DMS79 treated with DMSO at 0.1 percent for 48 hours (cell line): ENCODE measurements around the gene C1GALT1.
"Not testable (repeated sequence)": the region's sequence is repeated elsewhere in the genome, so short reads cannot be mapped to it uniquely, and the experiment has no call there.

Experiments used
- DNase-seq: peaks from one replicate; lab custom pipeline; 2025; lab: John Stamatoyannopoulos, UW

The C1GALT1 gene

DNA sequence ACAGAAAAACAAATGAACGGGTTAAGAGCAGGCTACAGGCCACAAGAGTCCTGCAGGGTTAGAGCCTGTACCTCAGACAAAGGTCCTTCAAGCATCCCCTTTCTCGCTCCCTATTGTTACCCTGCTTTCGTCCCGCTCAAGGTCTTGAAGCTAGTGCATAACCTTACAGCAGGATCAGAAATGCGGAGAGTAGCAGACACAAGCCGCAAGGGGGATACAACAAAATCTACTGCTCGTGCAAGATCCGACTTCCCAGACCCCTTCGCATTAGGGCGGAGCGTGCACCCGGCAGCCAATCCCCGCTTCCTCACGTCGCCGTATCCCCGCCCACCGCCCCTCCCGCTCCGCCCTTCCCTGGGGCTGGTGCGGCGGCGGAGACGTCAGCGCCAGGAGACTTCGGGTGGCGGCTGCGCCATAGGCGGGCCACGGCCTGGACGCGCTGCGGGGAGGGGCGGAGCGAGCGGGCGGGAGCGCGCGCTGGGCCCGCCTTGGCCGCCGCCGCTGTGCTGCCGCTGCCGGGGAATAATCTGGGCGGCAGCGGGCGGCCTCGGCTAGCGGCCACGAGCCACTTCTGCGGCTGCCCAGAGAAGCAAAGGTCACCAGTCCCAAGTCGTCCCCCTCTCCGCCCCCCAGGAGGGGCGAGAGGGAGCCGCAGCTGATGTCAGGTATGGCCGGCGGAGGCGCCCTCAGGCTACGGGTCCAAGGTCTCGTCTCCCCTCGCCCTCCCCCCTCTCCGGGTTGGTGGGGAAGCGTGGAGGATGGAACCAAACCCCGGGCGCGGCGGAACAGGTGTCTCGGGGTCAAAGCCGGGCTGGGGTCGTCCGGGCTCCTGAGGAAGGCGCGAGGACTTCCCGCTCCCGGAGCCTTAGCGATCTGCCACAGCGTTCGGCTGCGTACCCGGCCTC lies at the start of gene C1GALT1:
C1GALT1 (plus strand) TSS at position 389 of the 905 bp plus-strand sequence. CDS start 51,776 bp downstream, outside the sequence.
- DNase-seq: peak; percentile 96

DNA sequence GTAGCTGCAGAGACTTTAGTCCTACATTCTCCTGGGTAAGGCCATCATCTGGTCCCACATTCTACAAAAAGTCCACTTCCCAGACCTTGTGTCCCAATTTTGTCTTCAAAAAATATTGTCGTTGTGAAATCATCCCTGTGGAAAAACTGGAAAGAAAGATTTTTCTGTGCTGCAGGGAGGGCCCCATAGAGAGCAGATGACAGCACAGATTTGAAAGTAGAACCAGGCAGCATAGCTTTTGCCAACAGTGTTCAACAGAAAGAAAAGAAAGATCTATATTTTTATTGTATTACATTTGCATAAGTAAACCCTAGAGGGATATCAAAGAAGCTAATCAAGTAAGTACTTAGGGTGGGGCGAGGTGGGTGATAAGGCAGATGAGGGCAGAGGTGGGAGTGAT lies 48.3 kb upstream of the C1GALT1 start:
- DNase-seq: no peak

DNA sequence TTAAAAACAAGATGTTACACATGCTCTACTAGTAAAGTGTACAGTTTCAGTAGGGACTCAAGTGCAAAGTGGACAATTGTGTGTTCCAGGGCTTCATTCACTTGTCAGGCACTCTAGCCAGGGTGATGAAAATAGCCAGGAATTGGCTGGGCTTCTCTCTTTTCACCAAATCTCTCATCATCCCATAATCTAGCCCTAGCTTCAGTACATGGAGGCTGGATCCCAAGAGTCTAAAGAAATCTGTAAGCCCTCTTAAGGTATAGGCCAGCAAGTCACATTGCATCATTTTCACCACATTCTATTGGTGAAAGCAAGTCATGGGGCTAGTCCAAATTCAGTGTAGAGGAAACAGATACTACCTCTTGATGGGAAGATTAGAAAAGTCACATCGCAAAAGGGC lies 47.3 kb upstream of the C1GALT1 start:
- DNase-seq: no peak

DNA sequence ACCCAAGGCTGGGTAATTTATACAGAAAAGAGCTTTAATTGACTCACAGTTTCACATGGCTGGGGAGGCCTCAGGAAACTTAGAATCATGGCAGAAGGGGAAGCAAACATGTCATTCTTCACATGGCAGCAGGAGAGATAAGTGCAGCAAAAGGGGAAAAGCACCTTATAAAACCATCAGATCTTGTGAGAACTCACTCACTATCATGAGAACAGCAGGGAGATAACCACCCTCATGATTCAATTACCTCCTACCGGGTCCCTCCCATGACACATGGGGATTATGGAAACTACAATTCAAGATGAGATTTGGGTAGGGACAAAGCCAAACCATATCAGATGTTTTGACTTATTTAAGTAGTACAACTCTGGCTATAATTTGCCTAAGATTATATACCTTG lies 46.4 kb upstream of the C1GALT1 start:
- not testable (repeated sequence) for DNase-seq

DNA sequence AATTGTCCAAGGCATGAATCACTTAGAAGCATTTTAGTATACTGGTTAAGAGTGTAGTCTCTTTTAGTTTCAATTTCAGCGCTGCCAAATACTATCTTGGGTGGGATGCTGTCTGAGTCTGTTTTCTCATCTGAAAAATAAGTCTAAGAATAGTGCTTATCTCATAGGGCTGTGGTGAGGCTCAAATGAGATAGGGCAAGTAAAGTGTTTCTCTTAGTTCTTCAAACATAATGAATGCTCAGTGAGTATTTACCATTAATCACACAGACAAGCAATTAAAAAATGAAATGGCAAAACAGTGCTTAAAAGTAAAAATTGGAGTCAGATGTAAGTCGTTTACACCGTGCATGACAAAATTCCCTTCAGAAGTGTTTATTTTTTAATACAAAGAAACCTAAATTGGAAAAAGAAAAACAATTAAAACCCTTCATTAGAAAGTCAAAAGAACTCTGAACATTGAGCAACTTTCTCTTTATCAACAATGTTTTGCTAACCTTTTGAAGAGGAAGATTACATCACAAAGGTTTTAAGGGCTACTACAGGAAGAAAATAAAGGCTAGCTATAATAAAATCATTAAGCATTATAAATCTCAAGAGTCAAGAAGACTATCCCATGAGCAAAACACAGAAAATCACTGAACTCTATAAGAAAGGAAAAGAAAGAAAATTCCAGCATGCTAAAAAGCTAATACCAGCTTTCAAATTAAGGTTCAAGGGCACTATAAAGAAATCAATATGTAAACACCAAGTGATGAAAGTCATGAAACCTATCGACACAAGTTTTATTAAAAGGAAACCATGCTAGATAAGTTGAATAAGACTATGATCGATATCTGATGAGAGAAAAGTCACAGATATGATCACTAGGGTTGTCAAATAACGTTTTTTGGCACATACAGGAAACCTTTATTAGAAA lies 45.6 kb upstream of the C1GALT1 start:
- DNase-seq: peak; percentile 62

DNA sequence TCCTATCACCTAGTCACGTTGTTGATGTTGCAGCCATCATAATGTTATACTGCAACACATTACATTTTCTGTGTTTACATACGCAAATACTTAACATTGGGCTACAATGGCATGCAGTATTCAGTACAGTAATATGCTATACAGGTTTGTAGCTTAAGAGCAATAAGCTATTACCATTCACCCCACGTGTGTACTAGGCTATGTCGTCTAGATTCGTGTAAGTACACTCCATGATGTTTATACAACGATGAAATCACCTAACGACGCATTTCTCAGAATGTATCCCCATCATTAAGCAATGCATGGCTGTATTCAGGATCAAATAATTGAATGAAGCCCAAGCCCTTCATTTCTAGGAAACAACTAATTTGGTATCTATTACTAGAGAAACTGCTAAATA lies 43.4 kb upstream of the C1GALT1 start:
- no peak for DNase-seq

DNA sequence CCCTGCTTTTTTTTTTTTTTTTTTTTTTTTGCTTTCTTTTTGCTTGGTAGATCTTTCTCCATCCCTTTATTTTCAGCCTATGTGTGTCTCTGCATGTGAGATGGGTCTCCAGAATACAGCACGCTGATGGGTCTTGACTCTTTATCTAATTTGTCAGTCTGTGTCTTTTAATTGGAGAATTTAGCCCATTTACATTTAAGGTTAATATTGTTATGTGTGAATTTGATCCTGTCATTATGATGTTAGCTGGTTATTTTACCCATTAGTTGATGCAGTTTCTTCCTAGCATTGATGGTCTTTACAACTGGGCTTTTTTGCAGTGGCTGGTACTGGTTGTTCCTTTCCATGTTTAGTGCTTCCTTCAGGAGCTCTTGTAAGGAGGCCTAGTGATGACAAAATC lies 38.9 kb upstream of the C1GALT1 start:
- not testable (repeated sequence) for DNase-seq

DNA sequence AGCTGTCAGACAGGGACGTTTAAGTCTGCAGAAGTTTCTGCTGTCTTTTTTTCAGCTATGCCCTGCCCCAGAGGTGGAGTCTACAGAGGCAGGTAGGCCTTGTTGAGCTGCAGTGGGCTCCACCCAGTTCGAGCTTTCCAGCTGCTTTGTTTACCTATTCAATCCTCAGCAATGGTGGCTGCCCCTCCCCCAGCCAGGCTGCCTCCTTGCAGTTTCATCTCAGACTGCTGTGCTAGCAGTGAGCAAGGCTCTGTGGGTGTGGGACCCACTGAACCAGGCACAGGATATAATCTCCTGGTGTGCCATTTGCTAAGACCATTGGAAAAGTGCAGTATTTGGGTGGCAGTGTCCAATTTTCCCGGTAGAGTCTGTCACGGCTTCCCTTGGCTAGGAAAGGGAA lies 37.2 kb upstream of the C1GALT1 start:
- not testable (repeated sequence) for DNase-seq

DNA sequence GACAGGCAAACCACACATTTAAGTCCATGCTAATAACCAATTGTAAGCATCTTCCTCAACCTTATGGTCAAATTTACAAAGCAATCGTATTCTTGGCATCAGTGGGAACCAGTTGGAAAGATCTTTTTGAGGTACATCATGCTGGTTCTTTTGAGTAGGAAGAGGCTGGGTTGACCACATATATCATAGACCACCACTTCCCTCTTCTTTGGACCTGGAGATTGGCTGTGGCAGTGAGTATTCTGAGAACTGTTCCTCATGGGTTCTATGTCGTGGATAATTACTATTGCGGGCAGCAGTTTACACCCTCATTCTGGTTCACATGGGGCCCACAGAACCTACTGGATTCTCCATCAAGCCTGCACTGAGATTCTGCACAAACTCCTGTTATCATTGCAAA lies 35.5 kb upstream of the C1GALT1 start:
- DNase-seq: no peak

DNA sequence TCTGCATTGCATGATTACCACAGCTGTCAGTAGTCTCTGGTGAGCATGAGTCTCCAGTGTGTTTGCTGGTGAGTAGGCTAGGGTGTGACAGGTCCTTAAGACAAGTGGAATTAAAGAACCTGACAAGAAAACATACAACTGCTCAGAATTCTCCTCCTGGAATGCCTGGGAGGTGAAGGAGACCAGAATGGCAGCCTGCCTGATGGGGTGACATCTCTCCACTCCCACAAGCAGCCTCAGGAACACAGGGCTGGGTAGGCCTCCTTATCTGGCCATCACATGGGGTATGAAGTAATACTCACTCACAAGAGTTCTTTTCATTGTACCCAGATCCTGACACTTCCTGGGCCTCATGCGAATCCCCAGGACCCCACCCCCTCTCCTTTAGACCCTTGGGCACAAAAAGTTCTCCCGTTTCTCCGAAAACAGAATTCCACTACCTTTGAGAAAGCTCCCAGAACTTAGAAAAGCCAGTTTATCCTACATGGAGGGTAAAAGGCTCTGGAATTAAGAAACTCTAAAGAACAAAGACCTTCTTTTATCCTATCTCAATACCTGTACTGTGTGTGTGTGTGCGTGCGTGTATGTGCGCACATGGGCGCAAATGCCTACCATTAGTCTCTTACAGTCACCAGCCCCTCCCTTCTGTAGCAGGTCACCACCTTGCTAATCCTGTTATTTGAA lies 33.4 kb upstream of the C1GALT1 start:
- no peak for DNase-seq

DNA sequence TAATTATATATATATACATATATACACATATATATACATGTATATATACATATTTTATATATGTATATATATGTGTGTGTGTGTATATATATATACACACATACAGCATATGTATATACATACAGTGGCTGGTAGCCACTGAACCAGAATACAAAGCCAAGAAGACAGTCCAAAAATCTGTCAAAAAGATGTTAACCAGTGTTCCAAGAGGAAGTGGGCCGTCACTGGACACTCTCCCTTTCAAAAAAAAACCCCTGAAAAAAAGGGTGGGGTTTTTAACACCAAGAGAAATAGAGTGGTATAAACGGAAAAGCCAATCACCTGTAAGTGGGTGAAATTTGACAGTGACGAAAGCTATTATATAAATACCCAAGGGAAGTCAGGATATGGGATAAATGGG lies 31.1 kb upstream of the C1GALT1 start:
- DNase-seq: no peak

DNA sequence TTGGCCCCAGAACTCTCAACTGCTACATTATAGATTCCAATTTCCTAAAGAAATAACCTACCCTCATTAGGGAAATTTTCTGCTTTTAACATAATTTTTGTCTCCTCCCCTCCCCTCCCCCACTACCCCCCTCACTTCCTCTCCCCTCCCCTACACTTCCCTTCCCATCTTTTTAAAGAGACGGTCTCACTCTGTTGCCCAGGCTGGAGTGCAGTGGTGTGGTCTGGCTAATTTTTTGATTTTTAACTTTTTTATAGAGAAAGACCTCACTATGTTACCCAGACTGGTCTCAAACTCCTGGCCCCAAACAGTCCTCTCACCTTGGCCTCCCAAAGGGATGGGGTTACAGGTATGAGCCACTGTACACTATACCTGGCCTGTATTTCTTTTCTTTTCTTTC lies 30.5 kb upstream of the C1GALT1 start:
- no peak for DNase-seq

DNA sequence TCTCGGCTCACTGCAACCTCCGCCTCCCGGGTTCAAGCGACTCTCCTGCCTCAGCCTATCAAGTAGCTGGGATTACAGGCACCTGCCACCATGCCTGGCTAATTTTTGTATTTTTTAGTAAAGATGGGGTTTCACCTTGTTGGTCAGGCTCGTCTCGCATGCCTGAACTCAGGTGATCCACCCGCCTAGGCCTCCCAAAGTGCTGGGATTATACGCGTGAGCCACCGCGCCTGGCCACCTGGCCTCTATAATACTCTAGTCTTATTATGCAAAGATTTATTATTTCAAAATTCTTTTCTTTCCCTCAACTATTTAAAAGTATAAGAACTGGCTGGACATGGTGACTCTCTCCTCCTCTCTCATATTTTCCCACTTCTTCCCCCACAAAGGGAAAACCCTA lies 30.0 kb upstream of the C1GALT1 start:
- no peak for DNase-seq

DNA sequence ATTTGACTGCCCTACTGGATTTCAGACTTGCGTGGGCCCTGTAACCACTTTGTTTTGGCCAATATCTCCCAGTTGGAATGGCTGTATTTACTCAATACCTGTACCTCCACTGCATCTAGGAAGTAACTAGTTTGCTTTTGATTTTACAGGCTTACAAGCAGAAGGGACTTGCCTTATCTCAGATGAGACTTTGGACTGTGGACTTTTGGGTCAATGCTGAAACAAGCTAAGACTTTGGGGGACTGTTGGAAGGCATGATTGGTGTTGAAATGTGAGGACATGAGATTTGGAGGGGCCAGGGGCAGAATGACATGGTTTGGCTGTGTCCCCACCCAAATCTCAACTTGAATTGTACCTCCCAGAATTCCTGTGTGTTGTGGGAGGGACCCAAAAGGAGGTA lies 28.0 kb upstream of the C1GALT1 start:
- not testable (repeated sequence) for DNase-seq

DNA sequence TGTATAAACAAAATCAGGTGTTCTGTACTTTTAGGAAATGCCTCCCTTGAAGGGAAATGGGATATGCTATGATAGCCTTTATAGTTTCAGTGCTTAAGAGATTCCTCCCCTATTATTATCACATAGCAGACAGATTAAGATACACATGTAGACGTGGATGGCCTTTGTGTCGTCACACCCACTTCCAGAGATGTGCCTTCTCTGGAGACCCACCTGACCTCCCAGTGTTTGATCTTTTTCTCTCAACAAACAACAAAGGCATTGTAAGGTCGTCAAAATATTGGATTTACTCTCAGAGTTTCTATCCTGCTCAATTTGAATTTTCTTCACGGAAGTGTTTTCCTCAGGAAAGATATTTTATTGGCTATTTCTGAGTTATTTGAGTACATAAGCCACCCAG lies 25.7 kb upstream of the C1GALT1 start:
- DNase-seq: no peak

DNA sequence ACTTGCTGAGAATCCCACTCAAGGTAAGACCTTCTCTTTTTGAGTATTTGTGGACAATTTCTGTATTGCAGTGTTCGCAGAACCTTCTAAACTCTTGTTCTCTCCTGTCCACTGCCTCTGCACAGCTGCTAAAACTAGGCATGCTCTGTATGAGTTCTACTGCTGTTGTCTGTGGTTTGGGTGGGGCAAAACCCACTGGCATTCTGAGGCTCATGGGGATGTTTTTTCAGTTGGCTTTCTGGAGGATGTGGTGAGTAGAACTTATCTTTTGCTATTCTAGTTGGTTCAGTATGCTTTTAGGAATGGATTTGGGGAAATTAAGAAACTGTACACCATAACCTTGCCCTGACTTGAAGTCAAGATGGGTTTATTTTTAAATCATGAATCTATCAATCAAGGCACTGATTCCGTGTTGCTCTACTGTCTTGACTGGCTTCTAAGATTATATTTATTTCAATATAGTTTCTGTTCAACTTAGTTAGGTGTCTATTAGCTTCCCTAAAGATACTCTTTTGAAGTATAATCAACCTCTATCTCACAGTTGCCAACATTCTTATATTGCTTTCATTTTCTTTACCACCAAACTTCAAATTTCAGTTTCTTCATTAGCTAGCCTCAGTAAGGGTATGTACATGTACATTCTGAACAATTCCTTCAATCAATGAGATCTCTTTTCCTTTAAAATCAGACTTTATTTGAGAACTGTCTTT lies 25.0 kb upstream of the C1GALT1 start:
- DNase-seq: no peak

DNA sequence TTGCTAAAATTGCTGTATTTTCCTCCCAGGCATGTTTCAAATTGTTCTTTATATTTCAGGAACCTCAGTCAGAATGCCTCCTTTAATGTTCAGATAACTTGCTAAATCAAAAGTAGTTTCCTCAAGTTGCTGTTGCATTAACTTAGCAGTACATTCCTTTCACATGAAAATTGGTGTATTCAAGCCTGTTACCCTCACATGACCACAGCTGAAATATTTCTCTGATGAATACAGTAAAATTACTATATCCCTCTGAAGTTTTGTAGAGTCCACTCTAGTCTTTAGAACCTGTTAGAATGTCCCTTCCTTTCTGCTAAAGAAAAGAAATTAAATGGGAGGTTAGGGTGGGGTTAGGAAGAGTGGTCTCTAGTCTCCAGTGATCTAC lies 24.5 kb upstream of the C1GALT1 start:
- no peak for DNase-seq

DNA sequence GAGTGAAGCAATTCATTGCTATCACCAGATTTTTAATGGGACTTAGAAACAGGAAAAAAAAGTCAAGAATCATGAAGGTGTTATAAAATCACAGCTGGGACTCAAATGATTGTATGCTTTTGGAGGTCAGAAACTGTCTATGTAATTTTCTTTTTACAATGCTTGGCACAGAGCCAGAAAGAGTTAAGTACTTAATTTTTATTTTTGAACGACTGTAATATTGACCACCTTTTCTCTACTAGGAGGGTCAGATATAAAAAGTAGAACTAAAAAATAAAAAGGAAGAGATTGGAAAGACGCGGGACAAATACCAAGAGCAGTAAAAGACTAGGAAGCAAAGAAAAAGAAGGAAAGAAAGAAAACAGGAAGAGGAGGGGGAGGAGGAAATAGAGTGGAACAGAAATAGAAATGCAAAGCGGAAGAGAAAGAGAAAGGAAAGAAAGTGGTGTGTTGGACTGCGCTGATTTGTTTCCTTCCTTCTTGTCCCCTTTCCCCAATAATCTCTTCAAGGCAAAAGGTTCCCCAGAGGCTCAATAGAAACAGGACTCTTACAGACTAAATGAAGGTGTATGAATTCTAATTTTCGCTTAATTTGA lies 23.2 kb upstream of the C1GALT1 start:
- DNase-seq: no peak

DNA sequence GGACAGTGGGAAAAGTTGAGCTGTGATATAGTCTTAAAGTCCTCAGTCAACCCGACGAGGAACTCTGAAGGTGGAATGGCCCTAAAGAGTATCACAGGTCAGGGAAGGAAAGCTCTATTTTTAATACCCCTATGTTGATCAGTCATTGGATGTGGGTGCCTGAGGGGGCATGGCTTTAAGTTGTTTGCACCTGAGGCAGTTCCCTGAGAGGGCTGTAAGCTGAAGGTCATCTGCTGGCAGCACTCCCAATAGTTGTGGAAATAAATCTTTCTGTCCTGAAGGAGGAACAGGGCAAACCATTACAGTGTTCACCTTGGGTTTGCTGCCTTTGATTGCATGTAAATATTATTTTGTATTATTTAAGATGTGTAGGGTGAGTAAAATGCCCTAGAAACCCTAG lies 17.8 kb upstream of the C1GALT1 start:
- DNase-seq: no peak

DNA sequence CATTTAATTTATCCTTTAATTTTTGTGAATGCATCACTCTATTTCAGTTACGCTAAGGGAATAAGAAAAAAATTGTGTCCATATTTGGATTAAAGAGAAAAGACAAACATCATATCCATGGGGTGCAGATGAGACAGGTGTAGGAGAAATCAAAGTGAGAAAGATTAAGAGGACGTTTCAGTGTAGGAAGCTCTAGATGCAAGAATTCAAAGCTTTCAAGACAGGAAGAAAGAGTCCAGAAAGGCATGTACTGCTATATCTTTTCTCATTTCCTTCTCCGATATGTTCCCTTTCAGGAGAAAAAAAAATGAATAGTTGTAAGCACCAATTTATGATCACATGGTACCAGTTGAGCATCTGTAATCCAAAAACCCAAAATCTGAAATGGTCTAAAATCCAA lies 17.0 kb upstream of the C1GALT1 start:
- DNase-seq: no peak

DNA sequence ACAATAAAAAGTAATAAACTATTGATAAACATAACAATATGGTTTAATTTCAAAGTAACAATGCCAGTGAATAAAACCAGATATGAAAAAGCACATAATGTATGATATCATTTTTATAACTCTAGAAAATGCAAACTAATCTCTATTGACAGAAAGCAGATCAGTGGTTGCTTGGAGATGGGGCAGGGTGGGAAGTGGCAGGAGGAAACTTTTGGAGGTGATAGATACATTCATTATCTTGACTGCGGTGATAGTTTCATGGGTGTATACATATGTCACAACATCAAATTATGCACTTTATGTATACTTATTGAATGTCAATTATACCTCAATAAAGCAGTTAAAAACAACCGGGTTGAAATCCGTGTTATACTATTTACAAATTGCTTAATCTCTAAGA lies 16.0 kb upstream of the C1GALT1 start:
- no peak for DNase-seq
